Activated CD4-positive, alpha-beta T cell treated with anti-CD3 and anti-CD28 coated beads, Interleukin-2, amount 50 U/mL, for 16 hours (primary cell): ENCODE results near the gene FKBP11.
"Not testable (repeated sequence)": the region's sequence is repeated elsewhere in the genome, so short reads cannot be mapped to it uniquely, and the experiment has no call there.

Experiments
- DNase-seq: peaks from one replicate; pipeline ENCODE4 v3.0.0-alpha.2; 2020

FKBP11 gene

DNA sequence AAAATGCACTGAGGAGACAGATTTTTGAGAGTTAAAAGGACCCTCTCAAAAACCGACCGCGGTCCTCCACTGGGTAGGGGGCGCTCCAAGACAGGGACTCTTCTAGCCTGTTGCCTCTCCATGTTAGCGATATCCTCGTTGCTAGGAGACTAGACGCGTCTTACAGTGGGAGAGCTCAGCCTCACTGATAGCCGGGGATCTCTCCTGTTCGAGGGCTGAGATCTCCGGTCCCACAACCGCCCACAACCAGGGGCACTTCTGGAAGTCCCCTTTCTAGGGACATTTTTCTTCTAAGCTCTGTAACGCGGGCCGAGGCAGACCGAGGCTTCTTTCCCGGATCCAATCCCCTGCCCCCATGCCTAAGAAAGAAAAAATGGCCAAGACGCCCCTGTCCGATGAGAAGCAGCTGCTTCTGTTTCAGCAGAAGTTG lies 21.3 kb downstream of the FKBP11 start:
- peak; percentile 87 for DNase-seq

DNA sequence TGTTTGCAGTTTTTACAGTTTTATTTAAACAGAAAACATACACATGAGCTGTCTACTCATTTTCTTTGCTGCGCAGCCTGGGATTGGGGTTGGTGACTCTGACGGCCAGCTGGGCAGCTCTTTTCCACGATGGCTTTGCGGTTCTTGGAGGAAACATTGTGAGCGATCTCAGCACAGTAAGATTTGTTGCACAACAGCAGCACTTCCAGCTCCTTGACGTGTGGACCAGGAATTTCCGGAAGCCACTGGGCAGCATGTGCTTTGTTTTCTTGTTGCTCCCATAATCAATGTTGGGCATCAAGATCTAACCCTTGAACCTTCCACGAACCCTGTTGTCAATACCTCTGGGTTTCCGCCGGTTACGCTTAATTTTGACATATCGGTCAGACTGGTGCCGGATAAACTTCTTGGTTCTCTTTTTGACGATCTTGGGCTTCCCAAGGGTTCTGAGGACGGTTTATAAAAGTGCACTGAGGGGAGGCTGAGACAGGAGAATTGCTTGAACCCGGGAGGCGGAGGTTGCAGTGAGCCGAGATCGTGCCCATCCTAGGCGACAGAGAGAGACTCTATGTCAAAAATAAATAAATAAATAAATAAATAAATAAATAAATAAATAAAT lies 21.8 kb downstream of the FKBP11 start:
- no peak for DNase-seq

DNA sequence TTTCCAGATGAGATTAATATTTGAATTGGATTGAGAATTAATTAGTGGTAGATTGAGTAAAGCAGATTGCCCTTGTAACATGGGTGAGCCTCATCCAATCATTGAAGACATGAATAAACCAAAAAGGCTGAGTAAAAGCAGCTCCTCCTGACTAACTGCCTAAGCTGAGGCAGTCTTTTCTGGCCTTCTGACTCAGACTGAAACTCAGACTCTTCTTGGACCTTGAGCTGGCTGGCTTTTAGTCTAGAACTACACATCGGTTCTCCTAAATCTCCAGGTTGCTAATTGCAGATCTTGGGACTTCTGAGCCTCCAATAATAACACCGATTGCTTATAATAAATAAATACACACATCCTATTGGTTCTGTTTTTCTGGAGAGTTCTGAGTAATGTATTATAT lies 24.0 kb downstream of the FKBP11 start:
- peak; percentile 79 for DNase-seq

DNA sequence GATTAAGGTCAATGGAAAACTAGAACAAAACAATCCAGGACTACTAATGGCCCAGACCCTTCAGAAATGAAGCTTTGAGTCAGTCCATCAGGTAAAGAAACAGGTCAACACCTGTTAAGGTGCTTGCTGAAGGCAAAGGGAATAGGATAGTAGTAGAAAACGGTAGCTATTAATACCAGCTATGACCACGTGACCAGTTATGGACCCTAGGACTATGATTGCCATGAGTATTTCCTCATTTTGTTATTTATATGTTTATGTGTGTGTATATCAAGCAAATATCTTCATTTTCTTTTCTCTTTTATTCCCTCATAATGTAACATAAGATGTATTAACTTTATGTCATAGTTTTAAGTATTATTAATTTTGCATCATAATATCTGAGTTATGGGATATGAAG lies 25.6 kb downstream of the FKBP11 start:
- no peak for DNase-seq

DNA sequence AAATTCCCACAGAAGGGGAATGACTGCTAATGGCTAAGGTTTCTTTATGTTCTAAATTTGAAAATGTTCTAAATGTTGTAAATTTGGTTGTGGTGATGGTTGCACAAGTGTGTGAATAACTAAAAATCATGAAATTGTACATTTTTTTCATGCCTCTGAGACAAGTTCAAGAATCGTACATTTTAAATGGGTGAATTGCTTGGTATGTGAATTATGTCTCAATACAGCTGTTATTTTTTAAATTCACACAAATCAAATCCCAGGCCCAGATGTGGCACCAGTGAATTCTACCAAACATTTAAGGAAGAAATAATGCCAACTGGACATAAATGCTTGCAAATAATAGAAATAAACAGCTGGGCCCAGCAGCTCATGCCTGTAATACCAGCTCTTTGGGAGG lies 31.0 kb downstream of the FKBP11 start:
- DNase-seq = no peak

DNA sequence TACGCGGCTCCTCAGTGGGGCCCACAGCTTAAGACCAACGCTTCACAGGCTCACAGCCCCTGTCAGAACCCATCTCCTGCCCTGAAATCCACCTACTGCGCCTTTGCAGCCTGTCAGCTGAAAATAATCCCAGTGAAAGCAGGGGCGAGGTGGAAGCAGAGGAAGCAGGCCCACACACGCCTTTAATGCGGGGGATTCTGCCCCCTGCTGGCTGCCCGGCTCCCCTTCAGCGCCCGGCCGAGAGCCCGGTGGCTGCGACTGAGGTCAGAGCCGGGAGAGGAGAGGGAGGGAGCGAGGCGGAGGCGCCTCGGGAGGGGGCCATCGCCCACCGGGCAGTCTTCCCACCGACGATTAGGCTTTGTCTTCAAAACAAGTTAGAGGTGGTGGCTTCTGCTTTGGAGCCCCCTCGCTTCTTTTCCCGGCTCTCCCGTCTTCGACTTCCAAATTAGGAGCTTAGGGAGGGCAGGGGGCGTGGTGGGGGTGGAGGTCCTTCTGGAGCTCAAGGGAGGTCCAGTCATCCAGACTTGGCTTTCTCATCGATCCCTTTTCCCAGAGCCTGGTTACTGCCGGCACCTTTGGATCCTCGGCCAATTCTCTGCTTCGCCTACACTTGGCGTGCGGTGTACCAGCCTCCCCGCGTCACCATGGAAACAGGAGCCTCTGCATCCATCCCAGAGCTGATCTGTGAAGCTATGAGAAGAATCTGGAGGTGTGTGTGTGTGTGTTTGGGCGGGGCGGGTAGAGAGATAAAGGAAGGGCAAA lies 34.5 kb downstream of the FKBP11 start:
- peak; percentile 78 for DNase-seq

DNA sequence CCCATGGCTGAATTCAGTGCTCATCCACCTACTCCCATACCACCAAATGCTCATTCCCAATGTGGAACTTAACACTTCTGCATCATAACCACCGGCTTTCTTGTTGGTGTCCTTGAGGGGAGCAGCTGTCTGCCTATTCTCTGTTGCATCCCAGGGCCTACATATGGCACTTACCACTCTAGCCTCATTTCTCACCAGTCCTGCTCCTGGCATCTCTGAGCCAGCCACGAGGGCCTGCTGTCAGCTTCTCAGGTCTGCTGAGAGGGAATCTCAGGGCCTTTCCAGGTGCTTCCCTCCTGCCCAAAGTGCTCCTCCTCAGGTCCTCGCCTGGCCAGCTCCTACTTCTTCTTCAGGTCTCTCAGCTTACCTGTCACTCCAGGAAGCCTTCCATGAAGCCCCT lies 35.6 kb downstream of the FKBP11 start:
- no peak for DNase-seq

DNA sequence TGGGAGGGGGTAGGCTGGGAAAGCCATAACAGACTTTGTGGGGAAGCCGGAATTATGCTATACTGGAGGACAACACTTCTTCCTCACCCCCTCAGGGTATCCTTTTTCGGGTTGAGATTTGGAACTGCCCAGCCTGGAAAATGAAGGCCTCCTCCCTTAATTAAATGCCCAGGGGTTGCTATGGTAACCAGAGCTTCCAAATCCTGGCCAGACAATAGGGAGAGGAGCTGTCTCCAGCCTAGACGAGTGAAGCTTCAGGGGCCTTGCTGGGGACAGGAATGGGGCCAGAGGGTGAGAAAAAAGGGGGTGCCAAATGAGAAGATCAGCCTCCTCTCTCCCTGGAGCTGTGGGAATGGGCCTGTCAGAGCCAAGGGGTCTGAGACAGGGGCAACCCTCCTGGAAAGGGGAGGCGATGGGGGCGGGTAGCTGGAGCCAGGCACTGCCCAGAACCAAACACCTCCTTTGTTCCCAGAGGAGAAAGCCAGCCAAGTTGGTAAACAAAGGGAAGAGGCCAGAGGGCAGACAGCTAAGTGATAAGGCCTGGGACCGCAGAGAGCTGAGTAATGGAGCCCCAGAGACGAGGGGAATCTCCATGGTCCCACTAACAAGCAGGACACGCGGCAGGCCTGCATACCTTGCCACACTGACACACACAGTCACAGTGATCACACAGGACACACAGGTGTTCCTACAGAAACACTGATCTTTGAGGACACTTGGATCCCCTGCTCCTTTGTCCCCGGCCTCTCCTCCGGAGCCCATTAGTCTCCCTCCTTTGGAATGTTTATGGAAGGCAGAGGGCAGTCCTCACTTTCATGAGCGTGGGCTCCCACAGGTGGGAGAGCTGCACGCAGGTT lies 41.8 kb downstream of the FKBP11 start:
- no peak for DNase-seq

DNA sequence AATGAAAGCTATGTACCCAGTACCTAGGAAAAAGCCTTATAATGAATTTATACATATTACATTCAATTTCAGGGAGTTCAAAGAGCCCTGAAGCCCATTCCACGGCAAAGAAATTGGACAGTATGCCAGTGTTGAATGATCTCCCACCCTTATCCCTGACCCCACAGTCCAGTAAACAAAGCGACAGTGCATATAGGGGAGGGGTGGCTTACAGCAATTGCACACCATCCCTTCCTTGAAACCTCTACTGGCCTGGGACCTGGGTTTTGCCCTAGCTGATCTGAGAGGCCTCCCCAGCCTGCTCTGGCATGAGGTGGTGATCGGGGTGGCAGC lies 42.4 kb downstream of the FKBP11 start:
- no peak for DNase-seq

DNA sequence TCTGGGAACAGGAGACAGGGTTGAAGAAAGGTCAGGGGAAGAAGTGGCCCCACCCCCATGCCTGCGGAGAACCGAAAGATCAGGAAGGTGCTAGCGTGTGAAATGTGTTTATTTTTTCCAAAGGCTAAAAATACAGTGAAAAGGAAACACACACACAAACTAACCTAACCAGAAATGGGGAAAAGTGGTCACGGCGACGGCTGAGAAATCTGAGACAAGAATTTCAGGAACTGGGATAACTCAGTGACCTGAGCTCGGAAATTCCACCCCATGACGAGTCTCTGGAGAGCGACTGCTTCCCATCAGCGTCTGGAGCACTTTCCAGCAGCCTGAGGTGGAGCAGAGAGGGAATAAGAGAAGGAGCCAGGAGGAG lies 43.0 kb downstream of the FKBP11 start:
- DNase-seq = no peak

DNA sequence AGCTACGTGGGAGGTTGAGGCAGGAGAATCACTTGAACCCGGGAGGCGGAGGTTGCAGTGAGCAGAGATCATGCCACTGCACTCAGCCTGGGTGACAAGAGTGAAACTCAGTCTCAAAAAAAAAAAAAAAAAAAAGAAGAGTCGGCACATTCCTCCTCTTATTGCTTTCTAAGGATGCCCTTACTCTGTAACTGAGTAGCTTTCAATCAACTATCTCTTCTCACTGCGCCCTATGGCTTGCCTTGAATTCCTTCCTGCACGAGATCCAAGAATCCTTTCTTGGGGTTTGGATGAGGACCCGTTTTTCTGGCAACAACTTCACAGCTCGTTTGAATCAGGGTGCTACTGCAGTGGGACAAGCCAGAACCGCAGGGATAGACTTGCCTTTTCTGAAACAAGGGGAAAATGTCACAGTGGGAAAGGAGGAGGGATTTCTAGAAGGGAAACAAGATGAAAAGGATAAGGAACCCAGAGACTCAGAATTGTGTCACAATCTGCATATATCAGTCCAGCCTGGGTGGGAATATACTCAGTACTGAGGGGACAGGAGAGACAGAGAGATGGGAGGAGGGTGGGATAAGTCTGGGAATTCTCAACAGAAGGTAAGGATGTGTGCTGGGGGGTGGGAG lies 43.5 kb downstream of the FKBP11 start:
- DNase-seq = no peak

DNA sequence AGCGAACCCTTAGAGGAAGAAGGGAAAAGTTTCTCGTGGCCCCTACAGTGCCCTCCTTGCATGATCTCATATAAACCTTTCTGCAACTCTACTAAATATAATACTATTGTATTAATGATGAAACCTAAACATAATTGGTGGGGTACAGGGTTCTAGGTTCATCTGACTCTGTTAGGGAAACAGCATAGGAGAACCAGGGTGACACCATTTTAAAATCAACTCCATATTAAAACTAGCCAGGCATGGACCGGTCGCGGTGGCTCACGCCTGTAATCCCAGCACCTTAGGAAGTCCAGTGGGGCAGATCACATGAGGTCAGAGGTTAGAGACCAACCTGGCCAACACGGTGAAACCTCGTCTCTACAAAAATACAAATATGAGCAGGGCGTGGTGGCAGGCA lies 44.6 kb downstream of the FKBP11 start:
- no peak for DNase-seq

DNA sequence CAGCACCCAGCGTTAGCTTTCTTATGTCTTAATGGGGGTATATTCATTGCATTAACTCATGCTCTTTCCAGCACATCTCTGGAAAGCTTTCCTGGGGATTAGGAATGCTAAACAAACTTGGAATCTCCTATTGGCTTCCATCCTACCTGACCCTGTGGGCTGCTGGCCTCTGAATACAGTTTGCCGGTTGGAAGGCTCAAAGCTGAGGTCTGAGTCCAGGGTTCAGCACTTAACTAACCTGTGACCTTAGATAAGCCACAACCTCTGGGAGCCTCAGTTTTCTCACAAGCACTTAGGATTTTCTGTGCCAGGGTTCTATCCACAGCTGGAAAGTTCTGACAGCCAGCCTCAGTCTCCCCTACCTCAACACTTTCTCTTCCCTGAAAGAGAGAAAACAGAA lies 46.7 kb downstream of the FKBP11 start:
- no peak for DNase-seq

DNA sequence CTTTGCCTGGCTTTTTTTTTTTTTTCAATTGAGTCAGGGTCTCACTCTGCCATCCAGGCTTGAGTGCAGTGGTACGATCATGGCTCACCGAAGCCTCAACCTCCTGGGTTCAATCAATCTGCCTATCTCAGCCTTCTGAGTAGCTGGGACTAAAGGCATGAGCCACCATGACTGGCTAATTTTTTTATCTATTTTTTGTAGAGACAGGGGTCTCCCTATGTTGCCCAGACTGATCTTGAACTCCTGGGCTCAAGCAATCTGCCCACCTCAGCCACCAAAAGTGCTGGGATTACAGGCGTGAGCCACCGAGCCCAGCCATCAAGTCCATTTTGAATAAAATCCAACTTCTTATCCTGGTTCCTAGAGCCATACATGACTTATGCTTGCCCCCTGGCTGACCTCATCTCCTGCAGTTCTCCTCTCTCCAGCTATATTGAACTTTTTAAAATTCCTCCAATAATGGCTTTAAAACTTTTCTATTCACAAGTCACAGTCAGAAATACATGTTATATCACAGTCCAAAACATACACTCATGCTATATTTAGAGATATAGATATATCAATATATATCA lies 49.3 kb downstream of the FKBP11 start:
- DNase-seq = no peak

DNA sequence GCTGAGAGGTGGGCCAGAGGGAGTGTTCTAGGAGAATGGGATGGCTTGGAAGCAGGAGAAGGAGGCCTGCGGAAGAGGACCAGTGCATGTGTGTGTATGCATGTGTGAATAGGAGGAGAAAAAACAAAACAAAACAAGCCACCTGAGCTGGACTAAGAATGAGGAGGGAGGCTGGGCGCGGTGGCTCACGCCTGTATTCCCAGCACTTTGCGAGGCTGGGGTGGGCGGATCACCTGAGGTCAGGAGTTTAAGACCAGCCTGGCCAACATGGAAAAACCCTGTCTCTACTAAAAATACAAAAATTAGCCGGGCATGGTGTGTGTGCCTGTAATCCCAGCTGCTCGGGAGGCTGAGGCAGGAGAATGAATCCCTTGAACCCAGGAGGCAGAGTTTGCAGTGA lies 51.8 kb downstream of the FKBP11 start:
- DNase-seq = not testable (repeated sequence)

DNA sequence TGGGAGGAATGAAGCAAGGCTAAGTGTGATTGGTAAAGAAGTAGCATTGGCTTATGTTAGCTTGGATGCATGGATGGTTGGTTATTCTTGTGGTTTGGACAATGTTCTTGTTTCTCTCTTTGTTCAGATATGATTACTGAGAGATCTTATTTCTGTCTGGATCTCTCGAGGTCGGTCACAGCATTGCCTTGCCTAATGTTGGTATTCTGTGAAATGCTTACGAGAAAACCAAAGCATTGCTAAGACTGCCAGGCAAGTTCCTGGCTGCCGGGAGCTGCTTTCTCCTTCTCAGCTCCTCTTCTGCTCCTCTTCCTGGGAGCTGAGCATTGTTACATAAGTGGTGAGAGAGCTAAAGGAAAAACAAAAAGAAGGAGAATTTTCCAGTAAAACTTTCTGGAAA lies 52.2 kb downstream of the FKBP11 start:
- no peak for DNase-seq
